ENCODE results near the gene THRB. TPM values are rescaled to one million over a fixed set of nuclear protein-coding genes. Genes with fewer than 3 reads are reported as not detected.

Gene THRB
- total RNA-seq, 1 experiment from 2014 or later: 9.7 TPM

- Histone ChIP-seq H3K9me3 (ENCODE audit: insufficient read depth, low read depth) (no peaks in the 10 kb centered on the region; the same call in 1 of the 2 replicates), H3K9me2 (ENCODE audit: insufficient read depth) (no peaks in the 10 kb centered on the region), H3K36me3 (ENCODE audit: low read depth) (no peaks in the 10 kb centered on the region), H3K4me3 (no peak overlapping the region), H3K27me3 (ENCODE audit: insufficient read depth, low read depth) (no peaks in the 10 kb centered on the region), H3K27ac (no peak overlapping the region), H2AFZ (no peak overlapping the region), H4K20me1 (ENCODE audit: insufficient read depth) (no peaks in the 10 kb centered on the region), H3K79me2 (ENCODE audit: low read depth) (no peaks in the 10 kb centered on the region), H3K4me2 (no peak overlapping the region), H3K4me1 (replicated peaks; ENCODE audit: insufficient read depth) (no peaks in the 10 kb centered on the region), H3F3A (ENCODE audit: insufficient read depth, low read depth) (no peaks in the 10 kb centered on the region)
- intact Hi-C loops (cut with micrococcal nuclease; ENCODE audit: unreplicated experiment): no loop called here
- CTCF ChIA-PET: no interaction called here
- BruUV-seq (replicated peaks): no TSS peak
- POLR2A ChIA-PET (ENCODE audit: unreplicated experiment): no interaction called here
- no peak for DNase-seq
- no peak for TF ChIP-seq CTCF (conservative IDR thresholded peaks at IDR 0.05)
- no peak for TF ChIP-seq EZH2 (IDR thresholded peaks at IDR 0.05; ENCODE audit: low read depth)
Observed at GRCh38 chr3:24355806-24356205, 138.8 kb downstream of the THRB start.

DNA sequence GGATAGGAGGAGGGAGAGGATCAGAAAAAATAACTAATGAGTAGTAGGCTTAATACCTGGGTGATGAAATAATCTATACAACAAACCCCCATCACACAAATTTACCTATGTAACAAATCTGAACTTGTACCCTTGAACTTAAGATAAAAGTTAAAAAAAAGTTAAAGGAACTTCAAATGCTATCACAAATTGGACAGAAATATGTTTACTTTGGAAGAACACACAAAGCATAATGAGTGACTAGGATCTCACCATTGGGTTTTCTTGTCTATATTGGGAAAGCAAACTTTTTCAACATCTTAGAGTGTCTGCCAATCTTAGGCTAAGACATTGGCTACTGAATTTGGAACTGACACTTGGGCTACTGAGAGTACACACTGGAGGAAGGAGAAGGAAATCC is 140.4 kb downstream of the THRB start:
- no peaks in the 10 kb centered on the region for H3K9me2 ChIP-seq (ENCODE audit: insufficient read depth)
- no peaks in the 10 kb centered on the region for H4K20me1 ChIP-seq (ENCODE audit: insufficient read depth)
- H2AFZ ChIP-seq: no peak overlapping the region
- H3K4me1 ChIP-seq (replicated peaks; ENCODE audit: insufficient read depth): no peaks in the 10 kb centered on the region
- H3K4me2 ChIP-seq: no peak overlapping the region
- no peak for TF ChIP-seq CTCF (conservative IDR thresholded peaks at IDR 0.05)
- no peak for TF ChIP-seq EZH2 (IDR thresholded peaks at IDR 0.05; ENCODE audit: low read depth)
- H3K4me3 ChIP-seq: no peak overlapping the region
- POLR2A ChIA-PET (ENCODE audit: unreplicated experiment): no interaction called here
- no peaks in the 10 kb centered on the region for H3K27me3 ChIP-seq (ENCODE audit: insufficient read depth, low read depth)
- H3K27ac ChIP-seq: no peak overlapping the region
- no peaks in the 10 kb centered on the region for H3K79me2 ChIP-seq (ENCODE audit: low read depth)
- DNase-seq: no peak
- intact Hi-C loops (cut with micrococcal nuclease; ENCODE audit: unreplicated experiment): no loop called here
- CTCF ChIA-PET: no interaction called here
- no TSS peak for BruUV-seq (replicated peaks)
- no peaks in the 10 kb centered on the region for H3K9me3 ChIP-seq (ENCODE audit: insufficient read depth, low read depth)
- no peaks in the 10 kb centered on the region for H3K36me3 ChIP-seq (ENCODE audit: low read depth)
- no peaks in the 10 kb centered on the region for H3F3A ChIP-seq (ENCODE audit: insufficient read depth, low read depth)

GRCh38 chr3:24352893-24353553 is 141.6 kb downstream of the THRB start:
- no peak overlapping the region for H3K4me2 ChIP-seq
- intact Hi-C loops (cut with micrococcal nuclease; ENCODE audit: unreplicated experiment): no loop called here
- ChIA-PET CTCF (no interaction called here), POLR2A (ENCODE audit: unreplicated experiment) (no interaction called here)
- no peaks in the 10 kb centered on the region for H3K9me3 ChIP-seq (ENCODE audit: insufficient read depth, low read depth)
- no peaks in the 10 kb centered on the region for H3K27me3 ChIP-seq (ENCODE audit: insufficient read depth, low read depth)
- no peaks in the 10 kb centered on the region for H3K36me3 ChIP-seq (ENCODE audit: low read depth)
- no peaks in the 10 kb centered on the region for H3K4me1 ChIP-seq (replicated peaks; ENCODE audit: insufficient read depth)
- H3F3A ChIP-seq (ENCODE audit: insufficient read depth, low read depth): no peaks in the 10 kb centered on the region
- no peaks in the 10 kb centered on the region for H3K9me2 ChIP-seq (ENCODE audit: insufficient read depth)
- no peak overlapping the region for H3K27ac ChIP-seq
- TF ChIP-seq CTCF (conservative IDR thresholded peaks at IDR 0.05) (no peak), EZH2 (IDR thresholded peaks at IDR 0.05; ENCODE audit: low read depth) (no peak)
- no peak overlapping the region for H2AFZ ChIP-seq
- H3K4me3 ChIP-seq: no peak overlapping the region
- no peaks in the 10 kb centered on the region for H4K20me1 ChIP-seq (ENCODE audit: insufficient read depth)
- no peak for DNase-seq
- no peaks in the 10 kb centered on the region for H3K79me2 ChIP-seq (ENCODE audit: low read depth)
- BruUV-seq (replicated peaks): no TSS peak
